GM12878 (cell line): ENCODE data around the gene OAS1. TPM values are rescaled to one million over a fixed set of nuclear protein-coding genes. Genes with fewer than 3 reads are reported as not detected.

Experiments
- BHLHE40 ChIP-seq, 2 experiments: fragments of 450-650 bp in 1 of 2; IDR thresholded peaks; 2 replicates each; pipeline ENCODE4 v1.6.1; 2011 to 2017; ENCODE audit warnings: low read depth in 2 of 2, borderline replicate concordance in 1 of 2, improper control_type of control experiment in 1 of 2, low read length in 1 of 2, mild to moderate bottlenecking in 1 of 2
- CHD2 ChIP-seq: IDR thresholded peaks from 2 replicates; pipeline ENCODE4 v1.6.1; 2011; ENCODE audit warnings: low read depth, low read length, improper control_type of control experiment, borderline replicate concordance
- EED ChIP-seq: sonication (generic); IDR thresholded peaks from 2 replicates; pipeline ENCODE4 v1.6.1; 2016; ENCODE audit warnings: antibody characterized with exemption, low read depth
- IKZF2 ChIP-seq, 2 experiments: fragments of 450-650 bp; IDR thresholded peaks; 2 replicates each; pipeline ENCODE4 v1.6.1; 2017; ENCODE audit warnings: mild to moderate bottlenecking in 2 of 2, moderate library complexity in 2 of 2
- SMAD5 ChIP-seq: IDR thresholded peaks from 2 replicates; pipeline ENCODE4 v1.6.1; 2016; ENCODE audit warnings: antibody characterized with exemption, low read depth
- polyA plus RNA-seq, 11 experiments: library from polyadenylated mRNA; depleted of rRNA in 4 of 11; unstranded in 6 of 11; stranded (reverse) in 5 of 11; fragments of >200 nt; fragmentation: Nextera tagmentation in 4 of 11; fragmentation: Illumina TruSeq in 1 of 11; extraction: Ambion mirVana in 4 of 11; extraction: Trizol in 1 of 11; gene quantifications; 1 replicate in 1 of 11; 2 replicates in 10 of 11; pipeline versions ENCODE4 v1.2.1 to v1.2.3, GENCODE V29; 2011 to 2016; ENCODE audit warnings: inconsistent platforms in 2 of 11, missing spikeins in 2 of 11, low read depth in 1 of 11
- total RNA-seq, 4 experiments: library from RNA; depleted of rRNA in 3 of 4; stranded (reverse); fragments of >200 nt in 3 of 4; fragmentation: Illumina TruSeq in 1 of 4; extraction: Trizol in 1 of 4; gene quantifications; 2 replicates each; pipeline versions ENCODE4 v1.2.1 to v1.2.3, GENCODE V29; 2013 to 2021
- TF ChIP-seq, protein P1 (sequence below): fragments of 450-650 bp; IDR thresholded peaks from 2 replicates; pipeline ENCODE4 v1.6.1; 2017; ENCODE audit warnings: mild to moderate bottlenecking
- TF ChIP-seq, protein P2 (sequence below): fragments of 450-650 bp; IDR thresholded peaks from 2 replicates; pipeline ENCODE4 v1.6.1; 2016; ENCODE audit warnings: mild to moderate bottlenecking
- TF ChIP-seq, protein P3 (sequence below): IDR thresholded peaks from 2 replicates; pipeline ENCODE4 v1.6.1; 2011; ENCODE audit warnings: borderline replicate concordance, low read depth, mild to moderate bottlenecking, moderate library complexity, mixed read lengths, low read length; ENCODE audit not compliant: insufficient read depth; ENCODE audit errors: extremely low read length

Gene OAS1
- total and polyA plus RNA-seq, 10 of the 15 experiments (the other 5 are each of a cell fraction or from before 2014, with no cell fraction given): 44.7 to 287 (median 64.3) TPM

DNA sequence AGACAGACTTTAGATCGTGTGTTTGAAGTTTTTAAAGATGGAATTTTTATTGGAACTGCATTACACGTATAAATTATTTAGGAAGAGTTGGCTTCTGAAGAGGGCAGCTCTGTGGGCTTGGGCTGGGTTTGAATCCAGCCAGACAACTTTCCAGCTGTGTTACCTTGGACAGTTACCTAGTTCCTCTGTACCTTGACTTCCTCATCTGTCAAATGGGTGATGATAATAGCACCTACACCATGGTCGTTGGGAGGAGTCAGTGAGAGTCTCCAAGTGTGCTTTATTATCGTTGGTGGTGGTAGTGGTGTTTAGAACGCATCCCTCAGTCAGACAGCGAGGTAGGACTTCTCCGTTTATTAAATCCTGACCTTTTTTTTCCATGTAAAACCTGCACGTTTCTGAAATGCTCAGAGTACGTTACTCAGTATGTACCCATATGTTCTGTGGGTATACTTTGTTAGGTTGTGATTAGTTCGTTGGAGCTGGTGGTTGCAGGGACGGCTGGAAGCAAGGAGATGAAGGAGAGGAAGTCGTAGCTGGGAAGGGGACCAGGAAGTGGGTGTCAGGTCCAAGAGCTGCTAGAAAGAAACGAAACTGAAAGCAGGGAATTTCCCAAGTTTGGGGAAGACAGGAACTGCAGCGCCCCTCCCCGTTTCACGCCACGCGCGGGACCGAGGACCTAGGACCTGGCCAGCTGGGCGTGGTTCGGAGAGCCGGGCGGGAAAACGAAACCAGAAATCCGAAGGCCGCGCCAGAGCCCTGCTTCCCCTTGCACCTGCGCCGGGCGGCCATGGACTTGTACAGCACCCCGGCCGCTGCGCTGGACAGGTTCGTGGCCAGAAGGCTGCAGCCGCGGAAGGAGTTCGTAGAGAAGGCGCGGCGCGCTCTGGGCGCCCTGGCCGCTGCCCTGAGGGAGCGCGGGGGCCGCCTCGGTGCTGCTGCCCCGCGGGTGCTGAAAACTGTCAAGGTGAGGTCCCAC lies 31.3 kb downstream of the OAS1 start, which contains the start of gene OAS3 (continued):
- TF ChIP-seq, protein P1, sequence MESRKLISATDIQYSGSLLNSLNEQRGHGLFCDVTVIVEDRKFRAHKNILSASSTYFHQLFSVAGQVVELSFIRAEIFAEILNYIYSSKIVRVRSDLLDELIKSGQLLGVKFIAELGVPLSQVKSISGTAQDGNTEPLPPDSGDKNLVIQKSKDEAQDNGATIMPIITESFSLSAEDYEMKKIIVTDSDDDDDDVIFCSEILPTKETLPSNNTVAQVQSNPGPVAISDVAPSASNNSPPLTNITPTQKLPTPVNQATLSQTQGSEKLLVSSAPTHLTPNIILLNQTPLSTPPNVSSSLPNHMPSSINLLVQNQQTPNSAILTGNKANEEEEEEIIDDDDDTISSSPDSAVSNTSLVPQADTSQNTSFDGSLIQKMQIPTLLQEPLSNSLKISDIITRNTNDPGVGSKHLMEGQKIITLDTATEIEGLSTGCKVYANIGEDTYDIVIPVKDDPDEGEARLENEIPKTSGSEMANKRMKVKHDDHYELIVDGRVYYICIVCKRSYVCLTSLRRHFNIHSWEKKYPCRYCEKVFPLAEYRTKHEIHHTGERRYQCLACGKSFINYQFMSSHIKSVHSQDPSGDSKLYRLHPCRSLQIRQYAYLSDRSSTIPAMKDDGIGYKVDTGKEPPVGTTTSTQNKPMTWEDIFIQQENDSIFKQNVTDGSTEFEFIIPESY: no peak
- peak; percentile 87 to 89 for TF ChIP-seq IKZF2 (IDR thresholded peaks at IDR 0.05)
- TF ChIP-seq, protein P2, sequence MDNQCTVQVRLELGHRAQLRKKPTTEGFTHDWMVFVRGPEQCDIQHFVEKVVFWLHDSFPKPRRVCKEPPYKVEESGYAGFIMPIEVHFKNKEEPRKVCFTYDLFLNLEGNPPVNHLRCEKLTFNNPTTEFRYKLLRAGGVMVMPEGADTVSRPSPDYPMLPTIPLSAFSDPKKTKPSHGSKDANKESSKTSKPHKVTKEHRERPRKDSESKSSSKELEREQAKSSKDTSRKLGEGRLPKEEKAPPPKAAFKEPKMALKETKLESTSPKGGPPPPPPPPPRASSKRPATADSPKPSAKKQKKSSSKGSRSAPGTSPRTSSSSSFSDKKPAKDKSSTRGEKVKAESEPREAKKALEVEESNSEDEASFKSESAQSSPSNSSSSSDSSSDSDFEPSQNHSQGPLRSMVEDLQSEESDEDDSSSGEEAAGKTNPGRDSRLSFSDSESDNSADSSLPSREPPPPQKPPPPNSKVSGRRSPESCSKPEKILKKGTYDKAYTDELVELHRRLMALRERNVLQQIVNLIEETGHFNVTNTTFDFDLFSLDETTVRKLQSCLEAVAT: peak; percentile 57; the same call in 1 of the 2 replicates
- TF ChIP-seq, protein P3, sequence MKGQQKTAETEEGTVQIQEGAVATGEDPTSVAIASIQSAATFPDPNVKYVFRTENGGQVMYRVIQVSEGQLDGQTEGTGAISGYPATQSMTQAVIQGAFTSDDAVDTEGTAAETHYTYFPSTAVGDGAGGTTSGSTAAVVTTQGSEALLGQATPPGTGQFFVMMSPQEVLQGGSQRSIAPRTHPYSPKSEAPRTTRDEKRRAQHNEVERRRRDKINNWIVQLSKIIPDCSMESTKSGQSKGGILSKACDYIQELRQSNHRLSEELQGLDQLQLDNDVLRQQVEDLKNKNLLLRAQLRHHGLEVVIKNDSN: no peak
- TF ChIP-seq SMAD5: no peak
- TF ChIP-seq CHD2: 0 out of 2 replicates have a peak, but pooled peaks have one; percentile 17
- peak; percentile 88 for TF ChIP-seq EED
- TF ChIP-seq BHLHE40 (IDR thresholded peaks at IDR 0.05; ENCODE audit: borderline replicate concordance in 1 of 2, low read depth in 2 of 2, low read length in 1 of 2): peak in 1 of 2 experiments; percentile 24; a peak in 1 of 4 replicates
